ENCODE results near the gene STRIP1.

STRIP1 gene

DNA sequence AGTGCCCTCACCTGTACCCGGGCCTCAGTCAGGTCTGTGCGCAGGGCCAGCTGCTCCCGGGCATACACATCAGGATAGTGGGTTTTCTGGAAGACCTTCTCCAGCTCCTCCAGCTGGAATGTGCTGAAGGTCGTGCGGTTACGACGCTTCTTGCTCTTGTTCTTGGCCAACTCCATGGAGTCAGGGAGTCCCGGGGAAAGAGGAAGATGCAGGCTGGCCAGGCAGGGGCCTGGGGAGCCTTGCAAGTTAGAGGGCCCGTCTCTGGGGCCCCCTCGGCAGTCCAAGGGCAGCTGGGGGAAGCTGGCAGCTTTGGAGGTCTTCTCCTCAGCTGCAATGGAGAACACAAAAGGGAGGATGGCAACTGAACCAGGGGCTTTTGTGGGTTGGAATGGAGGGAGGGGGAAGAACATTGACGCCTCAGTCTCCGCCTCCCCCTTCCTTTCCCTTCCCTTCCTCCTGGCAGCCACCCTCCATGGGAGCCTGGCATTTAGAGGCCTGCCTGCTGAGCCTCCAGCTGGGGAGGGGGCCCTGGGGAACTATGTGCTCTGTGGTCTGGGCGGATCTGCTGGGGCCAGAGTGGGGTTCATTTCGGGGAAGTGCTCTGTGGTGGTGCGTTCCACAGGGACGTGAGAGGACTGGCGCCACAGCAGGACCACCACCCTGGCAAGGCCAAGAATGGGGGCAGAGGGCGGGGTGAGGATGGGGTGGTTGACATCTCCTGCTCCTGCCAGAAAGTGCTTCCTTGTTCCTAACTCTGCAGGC lies 30.3 kb downstream of the STRIP1 start:
- ChIA-PET CTCF (interaction anchor here (1.1 to 21.9 kb wide), 9 partner anchors 14 to 248 kb away, joined by 3 to 387 read pairs (median 5); partner anchors contain the start of gene STRIP1), POLR2A (no interaction called here)
- TF ChIP-seq, protein P1, sequence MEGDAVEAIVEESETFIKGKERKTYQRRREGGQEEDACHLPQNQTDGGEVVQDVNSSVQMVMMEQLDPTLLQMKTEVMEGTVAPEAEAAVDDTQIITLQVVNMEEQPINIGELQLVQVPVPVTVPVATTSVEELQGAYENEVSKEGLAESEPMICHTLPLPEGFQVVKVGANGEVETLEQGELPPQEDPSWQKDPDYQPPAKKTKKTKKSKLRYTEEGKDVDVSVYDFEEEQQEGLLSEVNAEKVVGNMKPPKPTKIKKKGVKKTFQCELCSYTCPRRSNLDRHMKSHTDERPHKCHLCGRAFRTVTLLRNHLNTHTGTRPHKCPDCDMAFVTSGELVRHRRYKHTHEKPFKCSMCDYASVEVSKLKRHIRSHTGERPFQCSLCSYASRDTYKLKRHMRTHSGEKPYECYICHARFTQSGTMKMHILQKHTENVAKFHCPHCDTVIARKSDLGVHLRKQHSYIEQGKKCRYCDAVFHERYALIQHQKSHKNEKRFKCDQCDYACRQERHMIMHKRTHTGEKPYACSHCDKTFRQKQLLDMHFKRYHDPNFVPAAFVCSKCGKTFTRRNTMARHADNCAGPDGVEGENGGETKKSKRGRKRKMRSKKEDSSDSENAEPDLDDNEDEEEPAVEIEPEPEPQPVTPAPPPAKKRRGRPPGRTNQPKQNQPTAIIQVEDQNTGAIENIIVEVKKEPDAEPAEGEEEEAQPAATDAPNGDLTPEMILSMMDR (IDR thresholded peaks at IDR 0.05; ENCODE audit: control extremely low read depth, extremely low read depth, low read depth, missing control alignments), result no peak
- DNase-seq (ENCODE audit: extremely low spot score), result no peak

DNA sequence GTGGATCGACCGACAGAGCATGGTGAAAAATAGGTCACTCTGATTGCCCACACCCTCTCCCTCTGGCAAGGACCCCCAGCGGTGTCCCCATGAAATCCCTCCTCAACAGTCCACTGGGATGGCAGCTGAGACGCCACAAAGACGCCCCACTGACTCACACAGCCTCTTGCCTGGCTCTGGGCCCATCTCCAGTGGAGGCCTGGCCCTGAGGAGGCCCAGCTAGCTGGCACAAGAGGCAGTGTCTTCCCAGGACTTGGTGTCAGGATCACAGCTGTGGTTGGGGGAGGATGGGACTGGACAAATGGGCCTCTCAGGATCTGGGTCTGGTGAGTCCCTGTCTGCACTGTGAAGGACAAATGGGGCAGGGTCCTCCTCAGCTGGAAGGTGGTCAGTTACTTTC lies 31.4 kb downstream of the STRIP1 start:
- ChIA-PET CTCF (interaction anchor here (1.0 to 21.9 kb wide), 10 partner anchors 13 to 247 kb away, joined by 3 to 387 read pairs (median 5); partner anchors contain the start of gene STRIP1), POLR2A (interaction anchor here (0.5 kb wide), 1 partner anchor 97 kb away, joined by 3 read pairs; no protein-coding TSS in a partner anchor)
- no peak for DNase-seq (ENCODE audit: extremely low spot score)
- TF ChIP-seq, protein P1 (IDR thresholded peaks at IDR 0.05; ENCODE audit: control extremely low read depth, extremely low read depth, low read depth, missing control alignments), result no peak

DNA sequence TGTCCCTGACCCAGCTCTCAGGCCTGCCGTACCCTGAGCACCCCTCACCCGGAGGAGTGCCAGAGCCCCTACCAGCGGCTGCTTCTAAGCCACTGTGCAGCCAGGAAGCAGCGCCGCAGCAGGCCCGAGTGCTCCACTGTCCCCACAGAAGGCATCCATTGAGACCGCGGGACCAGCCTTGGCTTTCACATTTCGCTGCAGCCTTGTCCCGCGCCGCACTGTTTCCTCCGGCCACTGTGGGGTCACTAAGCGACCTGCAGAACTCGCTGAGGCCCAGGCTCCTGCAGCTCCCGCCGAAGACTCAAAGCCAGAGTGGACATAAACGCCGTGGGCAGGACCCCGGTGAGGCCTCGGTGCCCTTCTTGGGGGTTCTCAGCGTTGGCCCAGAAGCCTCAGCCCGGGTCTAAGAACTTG lies 33.1 kb downstream of the STRIP1 start:
- DNase-seq (ENCODE audit: extremely low spot score), result no peak
- POLR2A ChIA-PET, result no interaction called here
- CTCF ChIA-PET, result interaction anchor here (1.2 to 21.9 kb wide), 7 partner anchors 10 to 38 kb away, joined by 3 to 387 read pairs (median 5); partner anchors contain the start of gene STRIP1
- TF ChIP-seq, protein P1 (IDR thresholded peaks at IDR 0.05; ENCODE audit: control extremely low read depth, extremely low read depth, low read depth, missing control alignments), result no peak

DNA sequence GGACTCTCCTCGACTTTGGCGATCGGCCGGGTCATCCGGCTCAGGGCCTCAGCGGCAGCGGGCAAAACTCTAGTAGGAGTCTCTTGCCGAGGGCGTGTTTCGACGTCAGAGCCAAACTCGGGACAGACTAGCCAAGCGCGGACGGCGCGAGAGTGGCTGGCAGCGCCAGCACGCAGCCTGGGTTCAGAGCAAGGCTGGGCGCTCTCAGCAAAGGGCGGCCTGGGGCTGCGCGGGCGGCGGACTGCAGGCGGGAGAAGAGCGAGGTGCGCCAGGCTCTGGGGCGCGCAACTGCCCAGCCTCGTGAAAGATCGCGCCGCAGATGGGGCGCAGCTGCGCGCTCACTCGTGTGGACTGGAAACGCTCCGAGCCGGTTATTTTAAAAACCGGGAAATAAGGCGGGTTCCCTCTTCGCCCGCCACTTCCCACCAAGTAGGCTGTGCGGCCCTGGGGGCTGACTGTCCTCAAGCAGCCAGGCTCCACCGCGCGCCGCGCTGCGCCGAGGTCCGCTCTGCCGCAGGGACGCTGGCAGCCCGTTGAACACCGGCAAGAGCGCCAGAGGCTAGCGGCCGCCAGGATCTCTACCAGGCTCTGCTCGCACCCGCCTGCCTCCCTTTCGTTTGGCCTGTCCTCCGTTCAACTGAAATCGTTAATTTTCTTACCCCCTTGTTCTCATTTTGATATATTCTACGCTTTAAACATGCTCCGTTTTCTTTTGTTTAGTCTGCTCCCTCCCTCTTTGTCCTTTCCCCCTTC lies 33.6 kb downstream of the STRIP1 start:
- TF ChIP-seq, protein P1 (IDR thresholded peaks at IDR 0.05; ENCODE audit: control extremely low read depth, extremely low read depth, low read depth, missing control alignments), result no peak
- ChIA-PET POLR2A (no interaction called here), CTCF (interaction anchor here (1.3 to 21.9 kb wide), 5 partner anchors 8 to 37 kb away, joined by 4 to 387 read pairs (median 5); partner anchors contain the start of gene STRIP1)
- no peak for DNase-seq (ENCODE audit: extremely low spot score)

DNA sequence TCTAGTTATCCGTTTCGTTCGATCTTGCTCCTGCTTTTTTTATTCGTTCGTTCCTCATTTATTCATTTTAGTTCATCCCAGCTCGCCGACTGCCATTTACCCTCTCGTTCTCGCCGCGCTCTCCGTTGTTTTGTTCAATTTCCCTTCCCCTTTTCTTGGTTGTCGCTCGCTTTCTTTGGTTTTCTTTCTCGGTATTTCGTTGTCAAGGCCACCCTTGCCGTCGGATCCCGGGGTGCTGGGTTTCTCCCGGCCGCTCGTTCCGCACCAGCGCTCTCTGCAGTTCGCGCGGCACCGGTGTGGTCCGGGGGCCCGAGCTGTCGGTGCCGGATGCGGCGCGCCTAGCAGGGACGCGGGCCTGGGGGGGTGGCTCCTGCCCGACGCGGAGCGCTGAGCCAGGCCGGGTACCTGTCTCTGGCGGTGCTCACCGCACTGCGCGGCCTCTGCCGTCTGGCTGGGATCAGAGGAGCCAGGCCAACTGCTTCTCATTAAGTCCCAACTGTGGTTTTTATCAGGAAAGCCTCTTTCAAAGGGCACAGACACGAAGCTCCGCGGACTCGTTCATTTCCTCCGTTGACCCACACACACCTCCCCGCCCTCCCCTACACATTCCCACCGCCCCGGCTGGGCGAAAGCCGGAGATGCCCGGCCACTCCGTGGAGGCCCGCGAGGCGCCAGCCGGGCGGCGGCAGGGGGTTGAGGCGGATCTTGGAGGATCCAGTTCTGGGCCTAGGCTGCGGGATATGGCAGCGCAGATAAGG lies 34.4 kb downstream of the STRIP1 start:
- DNase-seq (ENCODE audit: extremely low spot score), result no peak
- ChIA-PET POLR2A (no interaction called here), CTCF (interaction anchor here (0.8 to 1.3 kb wide), 3 partner anchors 8 to 14 kb away, joined by 3 to 4 read pairs (median 3); no protein-coding TSS in a partner anchor)
- TF ChIP-seq, protein P1 (IDR thresholded peaks at IDR 0.05; ENCODE audit: control extremely low read depth, extremely low read depth, low read depth, missing control alignments), result no peak

Measured in GM10248 (cell line).